NCI-H2029 treated with DMSO at 0.1 percent for 48 hours (cell line): Measurements from ENCODE around the gene USP17L17.
"Not testable (repeated sequence)": the region's sequence is repeated elsewhere in the genome, so short reads cannot be mapped to it uniquely, and the experiment has no call there.

Source experiments
- DNase-seq: peaks from one replicate; lab custom pipeline; 2025; lab: John Stamatoyannopoulos, UW

The USP17L17 gene, protein sequence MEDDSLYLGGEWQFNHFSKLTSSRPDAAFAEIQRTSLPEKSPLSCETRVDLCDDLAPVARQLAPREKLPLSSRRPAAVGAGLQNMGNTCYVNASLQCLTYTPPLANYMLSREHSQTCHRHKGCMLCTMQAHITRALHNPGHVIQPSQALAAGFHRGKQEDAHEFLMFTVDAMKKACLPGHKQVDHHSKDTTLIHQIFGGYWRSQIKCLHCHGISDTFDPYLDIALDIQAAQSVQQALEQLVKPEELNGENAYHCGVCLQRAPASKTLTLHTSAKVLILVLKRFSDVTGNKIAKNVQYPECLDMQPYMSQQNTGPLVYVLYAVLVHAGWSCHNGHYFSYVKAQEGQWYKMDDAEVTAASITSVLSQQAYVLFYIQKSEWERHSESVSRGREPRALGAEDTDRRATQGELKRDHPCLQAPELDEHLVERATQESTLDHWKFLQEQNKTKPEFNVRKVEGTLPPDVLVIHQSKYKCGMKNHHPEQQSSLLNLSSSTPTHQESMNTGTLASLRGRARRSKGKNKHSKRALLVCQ

DNA sequence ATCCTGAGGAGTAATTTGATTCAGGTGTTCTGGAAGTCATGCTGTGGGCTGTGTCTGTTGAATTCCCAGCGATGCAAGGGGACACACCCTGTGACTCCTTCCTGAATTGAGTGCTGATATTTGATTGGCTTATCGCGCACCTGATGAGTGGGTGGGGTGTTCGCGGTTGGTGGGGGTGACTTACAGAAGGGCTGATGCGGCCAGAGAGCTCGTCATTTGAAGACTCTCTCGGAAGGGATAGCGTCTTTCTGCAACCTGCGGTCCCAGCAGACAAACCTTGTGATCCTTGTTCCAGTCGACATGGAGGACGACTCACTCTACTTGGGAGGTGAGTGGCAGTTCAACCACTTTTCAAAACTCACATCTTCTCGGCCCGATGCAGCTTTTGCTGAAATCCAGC is at the start of gene USP17L17:
Gene USP17L17, plus strand, starts transcription at position 301 of the 400 bp plus-strand sequence. Its CDS starts 0 bp downstream, at position 301.
- not testable (repeated sequence) for DNase-seq

DNA sequence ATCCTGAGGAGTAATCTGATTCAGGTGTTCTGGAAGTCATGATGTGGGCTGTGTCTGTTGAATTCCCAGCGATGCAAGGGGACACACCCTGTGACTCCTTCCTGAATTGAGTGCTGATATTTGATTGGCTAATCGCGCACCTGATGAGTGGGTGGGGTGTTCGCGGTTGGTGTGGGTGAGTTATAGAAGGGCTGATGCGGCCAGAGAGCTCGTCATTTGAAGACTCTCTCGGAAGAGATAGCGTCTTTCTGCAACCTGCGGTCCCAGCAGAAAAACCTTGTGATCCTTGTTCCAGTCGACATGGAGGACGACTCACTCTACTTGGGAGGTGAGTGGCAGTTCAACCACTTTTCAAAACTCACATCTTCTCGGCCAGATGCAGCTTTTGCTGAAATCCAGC is 33.3 kb upstream of the USP17L17 start, which contains the start of gene USP17L10:
Gene USP17L10, plus strand, starts transcription at position 301 of the 400 bp plus-strand sequence. Its CDS starts 0 bp downstream, at position 301.
- DNase-seq, result not testable (repeated sequence)

DNA sequence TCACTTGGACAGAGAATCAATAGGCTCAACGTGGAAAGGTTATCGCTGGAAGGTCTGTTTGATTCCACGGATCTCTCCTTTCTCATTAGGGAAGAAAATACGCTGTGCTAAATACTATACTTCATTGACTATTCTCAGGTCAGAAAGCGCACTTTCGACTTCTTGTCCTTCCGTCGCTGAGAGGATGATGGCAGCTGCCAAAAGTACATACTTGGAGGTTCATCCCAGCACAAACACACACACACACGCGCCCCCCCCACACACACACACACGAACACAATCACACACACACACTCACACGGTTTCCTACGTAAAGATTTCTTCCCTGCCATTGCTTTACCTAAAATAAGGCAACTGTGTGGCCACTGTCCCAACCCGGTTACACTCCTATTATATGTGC is 29.0 kb upstream of the USP17L17 start:
- not testable (repeated sequence) for DNase-seq

DNA sequence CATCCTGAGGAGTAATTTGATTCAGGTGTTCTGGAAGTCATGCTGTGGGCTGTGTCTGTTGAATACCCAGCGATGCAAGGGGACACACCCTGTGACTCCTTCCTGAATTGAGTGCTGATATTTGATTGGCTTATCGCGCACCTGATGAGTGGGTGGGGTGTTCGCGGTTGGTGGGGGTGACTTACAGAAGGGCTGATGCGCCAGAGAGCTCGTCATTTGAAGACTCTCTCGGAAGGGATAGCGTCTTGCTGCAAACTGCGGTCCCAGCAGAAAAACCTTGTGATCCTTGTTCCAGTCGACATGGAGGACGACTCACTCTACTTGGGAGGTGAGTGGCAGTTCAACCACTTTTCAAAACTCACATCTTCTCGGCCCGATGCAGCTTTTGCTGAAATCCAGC is 28.6 kb upstream of the USP17L17 start, which contains the start of gene USP17L11:
Gene USP17L11, plus strand, starts transcription at position 301 of the 400 bp plus-strand sequence. Its CDS starts 0 bp downstream, at position 301.
- not testable (repeated sequence) for DNase-seq

DNA sequence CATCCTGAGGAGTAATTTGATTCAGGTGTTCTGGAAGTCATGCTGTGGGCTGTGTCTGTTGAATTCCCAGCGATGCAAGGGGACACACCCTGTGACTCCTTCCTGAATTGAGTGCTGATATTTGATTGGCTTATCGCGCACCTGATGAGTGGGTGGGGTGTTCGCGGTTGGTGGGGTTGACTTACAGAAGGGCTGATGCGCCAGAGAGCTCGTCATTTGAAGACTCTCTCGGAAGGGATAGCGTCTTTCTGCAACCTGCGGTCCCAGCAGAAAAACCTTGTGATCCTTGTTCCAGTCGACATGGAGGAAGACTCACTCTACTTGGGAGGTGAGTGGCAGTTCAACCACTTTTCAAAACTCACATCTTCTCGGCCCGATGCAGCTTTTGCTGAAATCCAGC is 23.8 kb upstream of the USP17L17 start, which contains the start of gene USP17L12:
Gene USP17L12, plus strand, starts transcription at position 301 of the 400 bp plus-strand sequence. Its CDS starts 0 bp downstream, at position 301.
- DNase-seq, result not testable (repeated sequence)

DNA sequence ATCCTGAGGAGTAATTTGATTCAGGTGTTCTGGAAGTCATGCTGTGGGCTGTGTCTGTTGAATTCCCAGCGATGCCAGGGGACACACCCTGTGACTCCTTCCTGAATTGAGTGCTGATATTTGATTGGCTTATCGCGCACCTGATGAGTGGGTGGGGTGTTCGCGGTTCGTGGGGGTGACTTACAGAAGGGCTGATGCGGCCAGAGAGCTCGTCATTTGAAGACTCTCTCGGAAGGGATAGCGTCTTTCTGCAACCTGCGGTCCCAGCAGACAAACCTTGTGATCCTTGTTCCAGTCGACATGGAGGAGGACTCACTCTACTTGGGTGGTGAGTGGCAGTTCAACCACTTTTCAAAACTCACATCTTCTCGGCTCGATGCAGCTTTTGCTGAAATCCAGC is 19.1 kb upstream of the USP17L17 start, which contains the start of gene USP17L13:
Gene USP17L13, plus strand, starts transcription at position 301 of the 400 bp plus-strand sequence. Its CDS starts 0 bp downstream, at position 301.
- not testable (repeated sequence) for DNase-seq

DNA sequence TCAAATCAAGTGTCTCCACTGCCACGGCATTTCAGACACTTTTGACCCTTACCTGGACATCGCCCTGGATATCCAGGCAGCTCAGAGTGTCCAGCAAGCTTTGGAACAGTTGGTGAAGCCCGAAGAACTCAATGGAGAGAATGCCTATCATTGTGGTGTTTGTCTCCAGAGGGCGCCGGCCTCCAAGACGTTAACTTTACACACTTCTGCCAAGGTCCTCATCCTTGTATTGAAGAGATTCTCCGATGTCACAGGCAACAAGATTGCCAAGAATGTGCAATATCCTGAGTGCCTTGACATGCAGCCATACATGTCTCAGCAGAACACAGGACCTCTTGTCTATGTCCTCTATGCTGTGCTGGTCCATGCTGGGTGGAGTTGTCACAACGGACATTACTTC is 13.4 kb upstream of the USP17L17 start:
- not testable (repeated sequence) for DNase-seq

DNA sequence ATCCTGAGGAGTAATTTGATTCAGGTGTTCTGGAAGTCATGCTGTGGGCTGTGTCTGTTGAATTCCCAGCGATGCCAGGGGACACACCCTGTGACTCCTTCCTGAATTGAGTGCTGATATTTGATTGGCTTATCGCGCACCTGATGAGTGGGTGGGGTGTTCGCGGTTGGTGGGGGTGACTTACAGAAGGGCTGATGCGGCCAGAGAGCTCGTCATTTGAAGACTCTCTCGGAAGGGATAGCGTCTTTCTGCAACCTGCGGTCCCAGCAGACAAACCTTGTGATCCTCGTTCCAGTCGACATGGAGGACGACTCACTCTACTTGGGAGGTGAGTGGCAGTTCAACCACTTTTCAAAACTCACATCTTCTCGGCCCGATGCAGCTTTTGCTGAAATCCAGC is 9.6 kb upstream of the USP17L17 start, which contains the start of gene USP17L15:
Gene USP17L15, plus strand, starts transcription at position 301 of the 400 bp plus-strand sequence. Its CDS starts 0 bp downstream, at position 301.
- DNase-seq, result not testable (repeated sequence)

DNA sequence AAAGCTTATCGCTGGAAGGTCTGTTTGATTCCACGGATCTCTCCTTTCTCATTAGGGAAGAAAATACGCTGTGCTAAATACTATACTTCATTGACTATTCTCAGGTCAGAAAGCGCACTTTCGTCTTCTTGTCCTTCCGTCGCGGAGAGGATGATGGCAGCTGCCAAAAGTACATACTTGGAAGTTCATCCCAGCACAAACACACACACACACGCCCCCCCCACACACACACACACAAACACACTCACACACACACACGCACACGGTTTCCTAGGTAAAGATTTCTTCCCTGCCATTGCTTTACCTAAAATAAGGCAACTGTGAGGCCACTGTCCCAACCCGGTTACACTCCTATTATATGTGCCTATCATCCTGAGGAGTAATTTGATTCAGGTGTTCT is 5.2 kb upstream of the USP17L17 start:
- not testable (repeated sequence) for DNase-seq

DNA sequence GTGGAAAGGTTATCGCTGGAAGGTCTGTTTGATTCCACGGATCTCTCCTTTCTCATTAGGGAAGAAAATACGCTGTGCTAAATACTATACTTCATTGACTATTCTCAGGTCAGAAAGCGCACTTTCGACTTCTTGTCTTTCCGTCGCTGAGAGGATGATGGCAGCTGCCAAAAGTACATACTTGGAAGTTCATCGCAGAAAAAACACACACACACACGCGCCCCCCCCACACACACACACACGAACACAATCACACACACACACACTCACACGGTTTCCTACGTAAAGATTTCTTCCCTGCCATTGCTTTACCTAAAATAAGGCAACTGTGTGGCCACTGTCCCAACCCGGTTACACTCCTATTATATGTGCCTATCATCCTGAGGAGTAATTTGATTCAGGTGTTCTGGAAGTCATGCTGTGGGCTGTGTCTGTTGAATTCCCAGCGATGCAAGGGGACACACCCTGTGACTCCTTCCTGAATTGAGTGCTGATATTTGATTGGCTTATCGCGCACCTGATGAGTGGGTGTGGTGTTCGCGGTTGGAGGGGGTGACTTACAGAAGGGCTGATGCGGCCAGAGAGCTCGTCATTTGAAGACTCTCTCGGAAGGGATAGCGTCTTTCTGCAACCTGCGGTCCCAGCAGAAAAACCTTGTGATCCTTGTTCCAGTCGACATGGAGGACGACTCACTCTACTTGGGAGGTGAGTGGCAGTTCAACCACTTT is 4.4 kb downstream of the USP17L17 start, which contains the start of gene USP17L18:
Gene USP17L18, plus strand, starts transcription at position 678 of the 728 bp plus-strand sequence. Its CDS starts 0 bp downstream, at position 678.
- DNase-seq, result not testable (repeated sequence)

DNA sequence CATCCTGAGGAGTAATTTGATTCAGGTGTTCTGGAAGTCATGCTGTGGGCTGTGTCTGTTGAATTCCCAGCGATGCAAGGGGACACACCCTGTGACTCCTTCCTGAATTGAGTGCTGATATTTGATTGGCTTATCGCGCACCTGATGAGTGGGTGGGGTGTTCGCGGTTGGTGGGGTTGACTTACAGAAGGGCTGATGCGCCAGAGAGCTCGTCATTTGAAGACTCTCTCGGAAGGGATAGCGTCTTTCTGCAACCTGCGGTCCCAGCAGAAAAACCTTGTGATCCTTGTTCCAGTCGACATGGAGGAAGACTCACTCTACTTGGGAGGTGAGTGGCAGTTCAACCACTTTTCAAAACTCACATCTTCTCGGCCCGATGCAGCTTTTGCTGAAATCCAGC is 9.4 kb downstream of the USP17L17 start, which contains the start of gene USP17L19:
Gene USP17L19, plus strand, starts transcription at position 301 of the 400 bp plus-strand sequence. Its CDS starts 0 bp downstream, at position 301.
- DNase-seq, result not testable (repeated sequence)

DNA sequence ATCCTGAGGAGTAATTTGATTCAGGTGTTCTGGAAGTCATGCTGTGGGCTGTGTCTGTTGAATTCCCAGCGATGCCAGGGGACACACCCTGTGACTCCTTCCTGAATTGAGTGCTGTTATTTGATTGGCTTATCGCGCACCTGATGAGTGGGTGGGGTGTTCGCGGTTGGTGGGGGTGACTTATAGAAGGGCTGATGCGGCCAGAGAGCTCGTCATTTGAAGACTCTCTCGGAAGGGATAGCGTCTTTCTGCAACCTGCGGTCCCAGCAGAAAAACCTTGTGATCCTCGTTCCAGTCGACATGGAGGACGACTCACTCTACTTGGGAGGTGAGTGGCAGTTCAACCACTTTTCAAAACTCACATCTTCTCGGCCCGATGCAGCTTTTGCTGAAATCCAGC is 14.1 kb downstream of the USP17L17 start, which contains the start of gene USP17L20:
Gene USP17L20, plus strand, starts transcription at position 301 of the 400 bp plus-strand sequence. Its CDS starts 0 bp downstream, at position 301.
- DNase-seq, result not testable (repeated sequence)

DNA sequence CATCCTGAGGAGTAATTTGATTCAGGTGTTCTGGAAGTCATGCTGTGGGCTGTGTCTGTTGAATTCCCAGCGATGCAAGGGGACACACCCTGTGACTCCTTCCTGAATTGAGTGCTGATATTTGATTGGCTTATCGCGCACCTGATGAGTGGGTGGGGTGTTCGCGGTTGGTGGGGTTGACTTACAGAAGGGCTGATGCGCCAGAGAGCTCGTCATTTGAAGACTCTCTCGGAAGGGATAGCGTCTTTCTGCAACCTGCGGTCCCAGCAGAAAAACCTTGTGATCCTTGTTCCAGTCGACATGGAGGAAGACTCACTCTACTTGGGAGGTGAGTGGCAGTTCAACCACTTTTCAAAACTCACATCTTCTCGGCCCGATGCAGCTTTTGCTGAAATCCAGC is 18.9 kb downstream of the USP17L17 start, which contains the start of gene USP17L21:
Gene USP17L21, plus strand, starts transcription at position 301 of the 400 bp plus-strand sequence. Its CDS starts 0 bp downstream, at position 301.
- not testable (repeated sequence) for DNase-seq

DNA sequence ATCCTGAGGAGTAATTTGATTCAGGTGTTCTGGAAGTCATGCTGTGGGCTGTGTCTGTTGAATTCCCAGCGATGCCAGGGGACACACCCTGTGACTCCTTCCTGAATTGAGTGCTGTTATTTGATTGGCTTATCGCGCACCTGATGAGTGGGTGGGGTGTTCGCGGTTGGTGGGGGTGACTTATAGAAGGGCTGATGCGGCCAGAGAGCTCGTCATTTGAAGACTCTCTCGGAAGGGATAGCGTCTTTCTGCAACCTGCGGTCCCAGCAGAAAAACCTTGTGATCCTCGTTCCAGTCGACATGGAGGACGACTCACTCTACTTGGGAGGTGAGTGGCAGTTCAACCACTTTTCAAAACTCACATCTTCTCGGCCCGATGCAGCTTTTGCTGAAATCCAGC is 23.6 kb downstream of the USP17L17 start, which contains the start of gene USP17L22:
Gene USP17L22, plus strand, starts transcription at position 301 of the 400 bp plus-strand sequence. Its CDS starts 0 bp downstream, at position 301.
- DNase-seq, result not testable (repeated sequence)

DNA sequence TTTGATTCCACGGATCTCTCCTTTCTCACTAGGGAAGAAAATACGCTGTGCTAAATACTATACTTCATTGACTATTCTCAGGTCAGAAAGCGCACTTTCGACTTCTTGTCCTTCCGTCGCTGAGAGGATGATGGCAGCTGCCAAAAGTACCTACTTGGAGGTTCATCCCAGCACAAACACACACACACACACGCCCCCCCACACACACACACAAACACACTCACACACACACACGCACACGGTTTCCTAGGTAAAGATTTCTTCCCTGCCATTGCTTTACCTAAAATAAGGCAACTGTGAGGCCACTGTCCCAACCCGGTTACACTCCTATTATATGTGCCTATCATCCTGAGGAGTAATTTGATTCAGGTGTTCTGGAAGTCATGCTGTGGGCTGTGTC is 28.0 kb downstream of the USP17L17 start:
- DNase-seq, result not testable (repeated sequence)
